Neural cell (in vitro differentiated cells): ENCODE measurements around the gene EFCAB8.

Experiments
- CTCF ChIP-seq: fragments of 450-650 bp; IDR thresholded peaks from 2 replicates; pipeline ENCODE4 v1.5.1; 2014; ENCODE audit warnings: antibody characterized with exemption, mild to moderate bottlenecking, moderate library complexity; ENCODE audit not compliant: poor library complexity, severe bottlenecking
- RAD21 ChIP-seq: fragments of 450-650 bp; conservative IDR thresholded peaks from 2 replicates; pipeline ENCODE4 v1.6.1; 2014; ENCODE audit warnings: antibody characterized with exemption, mild to moderate bottlenecking, moderate library complexity

- TF ChIP-seq CTCF (no peak), RAD21 (no peak)
Measured at GRCh38 chr20:33007376-33008335, 148.9 kb downstream of the EFCAB8 start, which contains the start of gene BPIFB2.
